Activated CD4-positive, alpha-beta T cell treated with anti-CD3 and anti-CD28 coated beads for 48 hours (primary cell): ENCODE results near the gene WSCD2.

Experiments used
- DNase-seq: peaks from one replicate; pipeline ENCODE4 v3.0.0-alpha.2; 2020

WSCD2 gene

DNA sequence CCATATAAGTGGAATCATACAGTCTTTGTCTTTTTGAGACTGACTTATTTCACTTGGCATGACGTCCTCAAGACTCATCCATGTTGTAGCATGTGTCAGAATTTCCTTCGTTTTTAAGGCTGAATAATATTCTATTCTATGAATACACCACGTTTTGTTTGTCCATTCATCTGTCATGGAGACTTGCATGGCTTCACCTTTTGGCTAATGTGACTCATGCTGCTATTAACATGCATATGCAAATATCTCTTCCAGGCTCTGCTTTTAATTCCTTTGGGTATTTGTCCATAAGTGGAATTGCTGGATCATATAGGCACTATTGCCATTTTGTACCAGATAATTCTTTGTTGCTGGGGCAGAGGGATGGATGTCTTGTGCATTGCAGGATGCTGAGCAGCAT, 19.6 kb upstream of the WSCD2 start:
- no peak for DNase-seq

DNA sequence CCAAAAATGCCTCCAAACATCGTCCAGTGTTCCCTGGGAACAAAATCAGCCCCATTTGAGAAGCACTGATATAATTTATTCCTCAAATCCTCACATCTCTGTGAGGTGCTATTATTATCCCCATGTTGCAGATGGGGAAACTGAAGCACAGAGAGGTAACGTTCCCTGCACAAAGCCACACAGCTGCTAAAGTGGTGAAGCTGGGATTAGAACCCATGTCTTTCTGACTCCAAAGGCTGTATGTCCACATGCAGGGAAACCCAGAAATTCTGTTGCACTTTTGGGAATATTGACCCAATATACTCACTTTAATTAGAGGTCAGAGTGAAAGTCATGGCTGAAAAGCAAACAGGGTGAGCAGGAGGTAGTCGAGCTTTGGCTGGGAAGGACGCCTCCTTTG, 19.1 kb upstream of the WSCD2 start:
- DNase-seq, result no peak

DNA sequence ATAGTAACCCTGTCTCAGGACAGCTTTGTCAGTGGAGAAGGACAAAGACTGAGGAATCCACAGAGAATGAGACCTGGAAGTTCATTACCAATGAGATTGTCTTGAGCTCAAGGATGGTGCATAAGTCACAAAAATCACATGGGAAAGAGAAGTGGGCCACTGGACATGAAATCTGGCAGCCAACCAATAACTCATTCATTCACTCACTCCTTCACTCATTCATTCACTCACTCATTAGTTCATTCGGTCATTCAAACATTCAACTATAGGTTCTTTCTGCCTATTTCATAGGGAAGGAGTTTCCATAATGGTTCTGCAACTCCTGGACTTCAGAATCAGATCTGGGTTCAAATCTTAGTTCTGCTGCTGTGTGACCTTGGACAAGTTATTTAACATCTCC, 18.2 kb upstream of the WSCD2 start:
- DNase-seq, result no peak

DNA sequence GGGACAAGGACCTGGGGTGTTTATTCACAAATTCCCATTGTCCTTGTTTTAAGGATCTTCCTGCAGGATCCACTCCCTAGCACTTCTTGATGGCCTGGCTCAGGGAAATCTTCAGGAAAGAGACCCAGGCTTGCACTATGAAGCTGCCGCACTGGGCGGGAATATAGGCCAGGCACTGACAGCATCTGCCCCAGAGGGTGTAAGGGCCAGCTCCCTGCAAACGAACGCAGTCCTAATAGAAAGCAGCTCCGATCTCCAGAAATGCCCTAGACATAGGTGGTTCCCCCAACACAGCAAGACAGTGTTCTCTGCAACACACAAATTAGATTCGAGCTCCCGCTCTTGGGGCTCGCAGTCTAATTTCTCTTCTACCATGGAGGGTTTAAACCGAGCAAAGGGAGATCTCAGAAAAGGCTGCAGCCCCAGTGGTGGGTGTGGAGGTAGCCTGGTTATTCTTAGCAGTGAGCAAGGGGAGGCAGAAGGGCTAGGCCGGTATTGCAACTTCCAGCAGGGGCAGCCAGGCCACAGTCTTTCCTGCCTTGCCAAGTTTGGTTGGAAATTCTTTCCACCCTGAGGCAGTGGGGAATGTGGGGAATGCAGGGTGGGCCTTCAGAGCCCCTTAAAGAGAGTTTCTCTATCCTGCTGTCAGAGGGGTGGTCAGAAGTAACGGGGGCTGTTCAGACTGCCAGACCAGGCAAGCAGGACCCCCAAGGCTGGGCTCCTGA, 16.1 kb upstream of the WSCD2 start:
- DNase-seq, result no peak

DNA sequence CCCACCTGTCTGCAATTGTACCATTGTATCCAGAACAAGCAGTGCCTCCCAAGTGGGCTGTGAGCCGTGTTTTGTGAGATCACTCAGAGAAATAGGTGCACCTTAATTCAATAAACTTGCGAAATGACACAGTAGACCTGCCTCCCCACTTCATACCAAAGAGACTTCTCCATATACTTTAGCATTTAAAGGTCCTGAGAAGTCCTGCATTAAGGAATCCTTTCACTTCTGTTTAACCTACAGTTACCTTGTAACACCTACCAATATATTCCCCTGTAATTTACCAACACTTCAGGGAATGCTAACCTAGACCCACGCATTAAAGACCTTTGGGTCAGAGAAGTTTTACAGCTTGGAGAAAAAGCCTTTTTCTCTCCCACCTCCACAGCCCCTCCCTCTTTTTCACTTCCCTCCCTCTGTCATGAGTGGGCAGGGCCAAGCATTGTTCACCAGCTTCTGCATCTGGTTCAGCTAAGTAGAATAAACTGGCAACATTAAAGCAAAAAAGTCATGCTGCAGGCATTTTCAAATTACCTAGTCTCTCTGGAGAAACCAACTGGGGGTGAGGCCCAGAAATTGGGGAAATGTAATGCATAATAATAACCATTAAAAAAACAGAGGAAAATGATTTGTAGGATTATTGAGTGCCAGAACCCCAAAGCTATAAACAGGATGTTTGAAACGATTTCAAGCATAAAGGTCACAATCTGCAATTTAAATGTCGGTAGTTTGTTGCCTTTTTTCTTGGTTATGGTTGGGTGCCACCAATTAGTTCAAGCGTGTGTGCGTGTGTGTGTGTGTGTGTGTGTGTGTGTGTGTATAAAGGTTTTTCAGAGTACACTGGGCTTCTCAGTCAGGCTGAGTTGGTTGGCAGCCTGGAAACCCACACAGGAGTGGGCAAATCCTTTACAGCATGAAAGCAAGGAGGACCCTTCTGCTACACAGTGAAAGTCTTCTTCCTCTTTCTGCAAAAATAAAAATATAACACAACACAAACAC, 13.7 kb upstream of the WSCD2 start:
- DNase-seq, result no peak

DNA sequence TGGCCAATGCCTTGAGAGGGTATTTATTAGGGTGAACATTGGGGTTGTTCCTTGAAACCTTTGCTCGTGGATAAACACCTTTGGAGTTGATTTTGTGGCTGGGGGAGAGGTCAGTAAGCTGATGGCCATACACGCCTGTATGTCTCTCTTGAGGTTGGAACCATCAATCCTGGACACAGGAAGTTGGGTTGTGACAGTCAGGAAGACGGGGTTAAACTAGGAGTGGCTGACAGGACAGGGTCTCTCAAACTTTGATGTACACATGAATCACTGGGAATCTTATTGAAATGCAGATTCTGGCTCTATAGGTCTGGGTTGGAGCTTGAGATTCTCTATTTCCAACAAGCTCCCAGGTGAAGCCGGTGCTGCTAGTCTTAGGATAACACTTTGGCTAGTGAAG, 12.8 kb upstream of the WSCD2 start:
- no peak for DNase-seq

DNA sequence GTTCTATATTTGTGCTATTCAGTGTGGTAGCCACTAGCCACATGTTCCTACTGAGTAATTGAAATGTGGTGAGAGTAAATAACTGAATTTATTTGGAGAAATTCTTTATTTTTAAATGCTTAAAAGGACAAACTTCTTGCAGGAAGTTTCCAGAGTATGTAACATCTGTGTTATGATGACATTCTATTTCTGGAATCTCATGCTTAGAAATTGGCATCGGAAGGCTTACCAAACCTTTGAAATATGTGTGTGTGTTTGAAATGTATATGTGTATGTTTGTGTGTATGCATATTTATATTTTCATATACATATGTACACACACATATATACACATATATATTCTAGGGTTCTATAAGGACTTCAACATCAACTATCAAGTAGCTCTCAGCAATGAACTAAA, 12.4 kb upstream of the WSCD2 start:
- DNase-seq, result no peak

DNA sequence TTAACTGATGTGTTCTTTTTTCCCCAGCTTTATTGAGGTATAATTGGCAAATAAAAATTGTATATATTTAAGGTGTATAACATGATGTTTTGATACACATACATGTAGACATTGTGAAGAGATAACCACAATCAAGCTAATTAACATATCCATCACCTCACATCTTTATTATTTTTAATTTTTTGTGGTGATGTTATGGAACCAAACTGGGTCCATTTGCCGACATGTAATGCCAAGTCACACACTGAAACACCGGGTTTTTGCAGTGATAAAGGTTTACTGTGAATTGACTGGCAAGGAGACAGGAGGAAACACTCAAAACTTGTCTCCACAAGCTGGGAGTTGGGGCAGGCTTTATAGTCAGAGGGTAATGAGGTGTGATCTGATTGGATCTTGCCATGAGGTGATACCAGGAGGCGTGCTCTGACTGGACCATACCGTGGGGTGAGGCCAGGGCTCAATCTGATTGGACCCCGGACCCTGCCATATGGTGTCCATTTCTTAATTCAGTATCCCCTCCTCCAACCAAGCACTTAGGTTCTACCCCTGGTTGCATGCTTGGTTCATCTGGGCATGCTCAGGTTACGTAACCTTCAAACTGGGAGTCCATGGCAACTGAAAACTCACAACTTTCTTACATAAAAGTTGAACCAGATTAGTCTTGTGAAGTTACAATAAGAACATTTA, 11.8 kb upstream of the WSCD2 start:
- DNase-seq, result no peak

DNA sequence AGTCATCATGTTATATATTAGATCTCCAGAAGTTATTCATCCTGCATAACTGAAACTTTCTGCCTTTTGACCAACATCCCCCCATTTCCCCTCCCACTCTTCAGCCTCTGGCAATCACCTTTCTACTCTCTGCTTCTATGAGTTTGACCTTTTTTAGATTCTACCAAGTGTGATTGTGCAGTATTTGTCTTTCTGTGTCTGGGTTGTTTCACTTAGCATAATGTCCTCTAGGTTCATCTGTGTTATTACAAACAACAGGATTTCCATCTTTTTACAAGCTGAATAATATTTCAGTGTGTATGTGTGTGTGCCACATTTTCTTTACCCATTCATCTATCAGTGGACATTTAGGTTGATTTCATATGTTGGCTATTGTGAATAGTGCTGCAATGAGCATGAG, 11.2 kb upstream of the WSCD2 start:
- no peak for DNase-seq

DNA sequence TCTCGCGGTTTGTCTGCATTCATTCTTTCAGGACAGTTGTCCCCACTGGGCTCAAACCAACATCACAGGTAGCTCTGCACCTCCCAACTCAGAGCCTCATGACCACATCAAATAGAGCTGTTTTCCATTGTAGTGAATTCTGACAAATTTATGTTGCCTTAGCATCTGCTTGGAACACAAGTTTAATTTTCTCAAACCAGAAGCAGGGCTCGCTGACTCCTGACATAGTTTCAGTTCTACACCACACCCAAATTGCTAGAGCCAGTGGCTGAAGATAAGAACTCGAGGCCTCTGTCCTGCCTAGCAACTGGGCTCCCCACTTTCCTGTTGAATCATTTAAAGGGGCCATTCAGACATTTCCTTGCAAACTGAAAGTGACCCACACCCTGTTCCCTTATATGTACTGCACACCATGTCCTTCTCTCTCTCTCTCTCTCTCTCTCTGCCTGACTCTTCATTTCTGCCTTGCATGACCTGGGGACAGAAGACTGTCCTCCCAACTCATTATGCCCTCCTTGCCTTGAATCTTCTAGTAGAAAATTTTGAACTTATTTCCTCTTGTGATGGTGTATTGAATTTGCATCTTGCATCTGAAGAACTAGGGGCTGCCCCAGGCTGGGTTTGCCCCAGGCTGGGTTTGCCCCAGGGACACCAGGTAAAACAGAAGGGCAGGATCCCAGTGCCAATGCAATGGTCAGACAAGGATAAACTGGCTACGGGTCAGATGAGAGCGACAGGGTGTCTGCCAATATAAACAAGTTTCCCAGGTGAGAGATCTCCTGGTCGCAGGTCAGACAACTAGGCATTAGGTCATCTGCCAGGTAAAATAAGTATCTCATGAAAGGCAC, 9.7 kb upstream of the WSCD2 start:
- DNase-seq, result no peak

DNA sequence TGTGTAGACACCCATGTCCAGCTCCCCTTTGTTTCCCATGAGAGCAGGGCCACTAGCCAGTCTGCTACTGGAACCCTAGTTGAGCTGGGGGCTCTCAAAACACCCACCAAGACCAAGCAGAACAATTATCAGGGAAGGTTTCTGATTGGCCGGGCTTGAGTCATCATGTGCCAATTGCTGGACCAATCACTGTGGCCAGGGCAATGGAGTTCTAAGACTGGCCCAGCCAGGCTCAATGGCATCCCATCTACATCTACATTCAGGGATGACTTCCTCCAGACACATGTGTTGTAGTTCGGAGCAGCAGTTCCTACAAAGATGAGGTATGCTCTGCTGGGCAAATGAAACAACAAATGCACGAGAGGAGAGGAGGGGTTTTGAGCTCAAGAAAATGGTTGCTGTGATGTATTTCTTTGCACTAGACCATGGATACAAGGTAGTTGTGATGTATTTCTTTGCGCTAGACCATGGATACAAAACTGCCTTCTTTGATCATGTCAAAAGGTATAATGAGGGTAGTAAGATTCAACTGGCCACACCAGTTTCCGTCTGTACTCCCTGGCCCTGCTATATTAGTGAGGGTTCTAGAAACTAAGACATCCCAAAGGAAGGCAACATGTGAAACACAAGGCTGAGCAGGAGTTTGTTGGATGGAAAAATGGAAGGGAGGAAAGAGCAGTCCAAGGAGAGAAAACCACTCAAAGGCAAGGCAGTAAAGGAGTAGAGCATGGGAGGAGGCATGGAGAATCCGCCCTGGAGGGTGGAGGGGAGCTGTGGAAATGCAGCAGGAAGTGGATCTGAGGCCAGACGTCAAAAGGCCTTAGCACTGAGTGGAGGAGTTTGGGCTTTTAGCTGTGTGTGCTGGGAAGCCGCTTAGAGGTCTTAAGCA, 8.9 kb upstream of the WSCD2 start:
- DNase-seq, result no peak

DNA sequence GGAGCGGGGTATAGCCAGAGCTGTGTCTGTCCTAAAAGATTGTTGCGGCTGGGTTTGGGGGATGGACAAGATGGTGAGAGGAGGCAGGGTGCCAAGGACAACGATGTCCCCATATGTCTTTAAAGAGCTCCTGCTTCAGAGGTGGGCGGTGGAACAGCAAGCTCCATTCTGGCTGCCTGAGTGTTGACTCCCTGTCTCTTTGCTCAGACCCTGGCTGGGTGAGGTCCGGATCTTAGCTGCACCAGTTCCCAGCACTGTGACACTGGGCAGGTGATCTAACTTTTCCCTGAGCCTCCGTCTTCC, 8.3 kb upstream of the WSCD2 start:
- no peak for DNase-seq

DNA sequence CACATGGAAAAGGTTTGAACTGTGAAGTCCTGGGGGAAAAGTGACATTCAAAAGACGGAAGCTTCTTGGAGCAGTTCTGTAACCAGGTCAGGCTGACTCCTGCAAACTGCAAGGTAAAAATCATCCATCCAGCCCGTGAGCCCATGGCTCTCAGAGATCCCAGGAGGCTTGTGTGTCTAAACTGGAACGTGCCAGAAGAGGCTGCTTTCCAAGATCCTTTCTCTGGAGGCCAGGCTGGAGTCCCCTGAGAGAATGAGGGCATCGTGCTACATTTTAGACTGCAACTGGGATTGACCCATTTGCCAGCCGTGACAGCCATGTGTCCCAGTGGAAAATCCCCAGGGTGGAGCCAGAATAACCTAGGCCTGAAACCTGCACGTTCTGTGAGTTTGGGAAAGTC, 7.8 kb upstream of the WSCD2 start:
- DNase-seq, result no peak

DNA sequence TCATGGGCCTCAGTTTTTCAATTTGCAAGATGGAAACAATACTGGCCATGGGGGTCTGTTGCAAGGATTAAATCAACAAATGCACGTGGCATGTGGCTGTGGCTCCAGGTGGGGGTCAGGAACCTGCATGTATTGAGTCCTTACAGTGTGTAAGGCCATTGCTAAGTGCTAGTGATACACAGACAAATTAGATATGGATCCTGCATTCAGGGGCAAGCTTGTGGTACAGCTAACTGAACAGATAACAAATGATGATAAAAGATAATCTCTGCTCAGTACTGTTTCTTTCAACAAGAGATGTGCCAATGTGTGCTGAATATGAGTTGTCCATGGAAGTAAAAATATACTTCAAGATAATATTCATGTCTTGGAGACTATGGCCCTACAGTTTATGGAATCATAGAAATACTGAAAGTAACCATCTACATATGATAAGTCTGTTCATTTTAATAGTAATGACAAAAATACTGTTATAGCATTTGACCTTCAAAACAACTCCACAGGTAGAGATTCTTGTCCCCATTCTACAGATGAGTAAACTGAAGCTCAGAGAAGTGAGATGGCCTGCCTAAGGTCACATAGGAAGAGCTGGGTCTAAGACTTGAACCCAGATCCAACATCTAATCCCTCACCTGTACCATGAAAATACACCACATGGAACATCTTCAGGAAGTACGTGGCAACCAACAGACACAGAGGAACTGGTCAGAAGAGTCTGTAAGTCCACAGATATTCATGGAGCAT, 7.2 kb upstream of the WSCD2 start:
- DNase-seq, result no peak

DNA sequence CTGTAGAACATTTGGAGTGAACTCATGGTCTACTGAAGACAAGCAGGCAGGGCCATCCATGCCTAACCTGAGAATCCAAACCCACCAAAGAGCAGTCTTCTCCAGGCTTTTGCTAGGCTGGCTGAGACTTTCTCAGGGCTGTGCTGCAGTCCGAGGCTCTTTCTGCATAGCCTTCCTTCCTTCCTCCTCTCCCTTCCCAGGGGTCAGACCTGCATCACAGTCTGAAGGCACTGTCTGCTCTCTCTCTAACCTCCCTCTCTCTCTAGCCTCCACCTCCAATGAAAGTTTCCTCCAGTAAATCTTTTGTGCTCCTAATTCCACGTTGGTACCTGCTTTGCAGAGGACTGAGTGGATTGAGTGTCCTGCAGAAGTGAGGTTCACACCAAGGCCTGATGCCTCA, 6.4 kb upstream of the WSCD2 start:
- no peak for DNase-seq

DNA sequence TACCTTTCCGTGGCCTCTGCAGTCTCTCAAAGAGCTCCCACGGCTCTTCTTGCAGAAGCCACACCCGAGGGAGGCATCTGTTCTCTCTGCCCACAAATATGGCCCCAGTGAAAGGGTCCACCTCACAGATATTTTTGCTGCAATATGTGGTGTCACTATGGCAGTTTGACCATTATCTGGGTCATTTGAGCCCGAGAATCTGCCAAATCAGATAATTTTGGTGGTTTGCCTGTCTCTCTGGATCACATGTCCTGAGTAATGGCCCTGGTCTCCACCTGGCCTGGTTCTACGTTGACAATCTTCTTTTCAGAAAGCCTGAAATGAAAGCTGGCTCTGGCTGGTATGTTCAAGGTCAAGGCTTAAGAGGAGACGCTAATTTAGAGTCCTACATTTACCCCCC, 5.7 kb upstream of the WSCD2 start:
- DNase-seq, result no peak

DNA sequence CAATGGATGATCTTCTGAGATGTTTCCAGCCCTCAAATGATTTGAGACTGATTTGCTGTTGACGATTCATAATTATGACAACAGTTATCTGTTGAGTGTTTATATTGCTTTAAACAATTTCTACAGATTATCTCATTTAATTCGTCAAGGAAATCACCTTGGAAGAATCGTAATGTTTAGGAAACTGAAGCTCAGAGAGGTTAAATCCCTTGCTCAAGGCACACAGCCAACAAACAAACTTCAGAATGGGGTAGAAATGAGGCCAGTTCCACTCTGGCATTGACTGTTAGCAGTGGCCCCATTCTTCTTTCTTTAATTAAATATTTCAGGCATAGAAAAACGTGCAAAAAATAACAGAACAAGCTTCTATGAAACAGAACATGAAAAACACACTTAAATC, 4.0 kb upstream of the WSCD2 start:
- DNase-seq, result no peak

DNA sequence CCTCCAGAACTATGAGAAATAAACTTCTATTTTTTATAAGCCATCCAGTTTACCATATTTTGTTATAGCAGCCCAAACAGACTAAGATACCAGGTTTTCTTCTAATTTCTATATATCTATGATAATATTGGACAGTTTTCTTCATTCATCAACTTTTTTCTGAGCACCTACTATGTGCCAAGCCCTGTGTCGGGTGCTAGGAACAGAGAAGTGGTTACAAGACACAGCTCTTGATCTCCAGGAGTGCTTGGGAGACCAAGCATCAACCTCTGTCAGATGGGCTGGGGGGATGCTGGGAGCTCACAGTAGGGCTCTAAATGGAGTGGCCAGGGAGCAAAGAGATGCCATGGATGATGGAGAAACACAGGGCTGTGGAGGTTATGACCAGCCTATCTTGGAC, 2.9 kb upstream of the WSCD2 start:
- no peak for DNase-seq

DNA sequence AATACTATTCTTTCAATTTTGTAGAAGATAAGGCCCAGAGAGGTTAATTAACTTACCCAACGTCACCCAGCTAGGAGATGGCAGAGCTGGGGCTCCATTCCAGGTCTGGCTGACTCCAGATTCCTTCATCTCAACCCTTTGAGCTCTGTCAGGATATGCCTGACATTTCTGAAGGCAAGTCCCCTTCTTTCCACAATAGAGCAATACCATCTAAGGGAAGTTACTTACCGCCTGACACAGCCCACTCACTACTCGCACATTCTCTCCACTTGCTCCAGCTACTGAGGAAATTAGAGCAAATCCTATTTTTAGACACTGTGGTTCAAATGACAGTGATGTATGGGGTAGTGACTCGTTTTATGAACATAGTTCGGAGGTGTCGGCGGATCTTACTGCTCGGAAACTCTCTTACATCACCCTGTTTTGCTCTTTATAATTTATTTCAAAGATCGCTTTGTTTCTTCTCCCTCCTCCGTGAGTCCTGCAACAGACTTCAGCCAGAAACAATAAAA, 2.0 kb upstream of the WSCD2 start:
- no peak for DNase-seq

DNA sequence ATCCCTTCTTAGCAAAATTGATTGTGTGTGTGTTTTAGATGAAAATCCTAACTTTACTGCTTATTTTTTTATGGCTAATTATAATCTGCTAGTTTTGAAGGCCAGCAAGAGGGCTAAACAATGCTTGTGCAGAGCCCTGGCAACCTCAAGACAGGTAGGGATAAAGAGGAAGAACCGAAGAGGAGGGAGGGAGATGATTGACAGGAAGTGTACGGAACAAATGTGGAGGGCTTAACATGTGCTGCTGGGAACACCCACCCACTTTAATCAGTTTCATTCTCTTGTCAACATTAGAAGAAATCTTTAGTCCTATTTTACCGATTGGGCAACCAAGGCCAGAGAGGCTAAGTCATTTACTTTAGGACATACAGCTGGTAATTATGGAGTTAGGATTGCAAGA, 1.4 kb upstream of the WSCD2 start:
- no peak for DNase-seq
